Gastrocnemius medialis (tissue), 4 donors: Measurements from ENCODE around the gene FOXK1.

Experiments used
- CTCF ChIP-seq, 5 experiments: fragments of 450-650 bp in 3 of 5; fragments of 200-600 bp in 2 of 5; sonication (generic) in 2 of 5; IDR thresholded peaks in 4 of 5; conservative IDR thresholded peaks in 1 of 5; 1 replicate in 4 of 5; 2 replicates in 1 of 5; pipeline ENCODE4 v1.5.1; 2016 to 2019; ENCODE audit warnings: antibody characterized with exemption in 5 of 5, mild to moderate bottlenecking in 3 of 5, moderate library complexity in 3 of 5
- POLR2A ChIP-seq, 2 donors: fragments of 450-650 bp; IDR thresholded peaks; one replicate each; pipeline ENCODE4 v1.6.1; 2017; ENCODE audit warnings: antibody characterized with exemption in 2 of 2, mild to moderate bottlenecking in 2 of 2, moderate library complexity in 2 of 2

- no peak for TF ChIP-seq CTCF (IDR thresholded peaks at IDR 0.05 in 4 of 5, conservative IDR thresholded peaks at IDR 0.05 in 1 of 5)
- no peak for TF ChIP-seq POLR2A (IDR thresholded peaks at IDR 0.05)
Observed at GRCh38 chr7:4794591-4795350, 112.7 kb downstream of the FOXK1 start.
